GM19099 (cell line): ENCODE results near the gene U2AF2.

Experiments
- POLR2A ChIP-seq: IDR thresholded peaks from 3 replicates; pipeline ENCODE4 v1.6.1; 2011; ENCODE audit warnings: low read depth; ENCODE audit not compliant: insufficient read length; ENCODE audit errors: extremely low read depth

U2AF2 gene

DNA sequence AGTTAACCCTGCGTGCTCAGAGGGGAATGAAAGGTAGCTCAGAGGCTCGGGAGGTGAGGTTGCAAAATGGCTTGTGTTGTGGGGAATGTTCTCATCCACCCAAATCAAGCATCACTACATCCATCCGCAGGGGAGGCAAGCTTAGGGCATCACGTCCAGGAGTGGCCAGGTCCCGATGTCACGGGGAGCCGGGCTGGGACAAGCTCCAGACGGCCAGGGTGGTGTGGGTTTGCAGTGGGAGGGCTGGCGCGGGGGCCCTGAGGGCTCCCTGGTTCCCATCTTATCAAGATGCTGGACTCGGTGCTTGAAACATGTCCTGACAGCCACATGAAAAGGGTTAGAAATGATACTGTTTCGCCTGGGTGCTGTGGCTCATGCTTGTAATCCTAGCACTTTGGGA lies 46.0 kb downstream of the U2AF2 start:
- no peak for TF ChIP-seq POLR2A

DNA sequence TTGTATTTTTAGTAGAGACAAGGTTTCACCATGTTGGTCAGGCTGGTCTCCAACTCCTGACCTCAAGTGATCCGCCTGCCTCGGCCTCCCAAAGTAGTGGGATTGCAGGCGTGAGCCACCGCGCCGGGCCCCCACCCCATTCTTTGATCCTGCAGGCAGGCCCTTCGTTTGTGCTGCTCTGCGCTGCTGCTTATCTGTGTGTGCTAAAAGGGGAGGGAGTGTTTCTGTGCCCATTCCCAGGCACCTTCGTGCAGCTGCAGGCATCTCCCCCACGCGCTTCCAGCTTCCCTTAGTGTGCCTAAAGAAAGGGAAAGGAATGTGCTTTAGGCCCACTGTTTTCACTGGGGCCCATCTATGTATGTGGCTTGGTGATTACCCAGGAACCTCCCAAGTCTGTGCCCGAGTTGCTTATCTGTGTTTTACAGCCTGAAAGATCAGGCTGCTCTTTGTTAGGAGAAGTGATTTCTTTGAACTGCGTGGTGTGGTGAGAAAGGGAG lies 47.3 kb downstream of the U2AF2 start:
- TF ChIP-seq POLR2A = no peak

GRCh38 chr19:55703790-55704215 lies 49.0 kb downstream of the U2AF2 start:
- TF ChIP-seq POLR2A = no peak

- no peak for TF ChIP-seq POLR2A
Measured at GRCh38 chr19:55704494-55705245, 49.8 kb downstream of the U2AF2 start.

DNA sequence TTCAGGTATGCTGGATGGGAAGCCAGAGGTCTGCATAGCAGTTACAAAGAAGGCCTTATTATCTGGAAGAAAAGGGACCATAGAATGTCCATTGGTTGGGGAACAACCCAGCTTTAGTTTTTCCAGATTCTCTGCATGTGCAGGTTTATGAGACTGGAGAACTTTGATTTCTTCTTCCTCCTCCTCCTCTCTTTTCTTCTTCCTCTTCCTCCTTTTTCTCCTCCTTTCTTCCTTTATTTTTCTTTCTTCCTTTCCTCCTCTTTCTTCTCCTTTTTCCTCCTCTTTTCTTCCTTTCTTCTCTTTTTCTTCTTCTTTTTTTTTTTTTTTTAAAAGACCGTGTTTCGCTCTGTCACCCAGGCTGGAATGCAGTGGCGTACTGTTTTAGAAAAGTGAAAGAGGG lies 51.1 kb downstream of the U2AF2 start:
- TF ChIP-seq POLR2A = no peak

DNA sequence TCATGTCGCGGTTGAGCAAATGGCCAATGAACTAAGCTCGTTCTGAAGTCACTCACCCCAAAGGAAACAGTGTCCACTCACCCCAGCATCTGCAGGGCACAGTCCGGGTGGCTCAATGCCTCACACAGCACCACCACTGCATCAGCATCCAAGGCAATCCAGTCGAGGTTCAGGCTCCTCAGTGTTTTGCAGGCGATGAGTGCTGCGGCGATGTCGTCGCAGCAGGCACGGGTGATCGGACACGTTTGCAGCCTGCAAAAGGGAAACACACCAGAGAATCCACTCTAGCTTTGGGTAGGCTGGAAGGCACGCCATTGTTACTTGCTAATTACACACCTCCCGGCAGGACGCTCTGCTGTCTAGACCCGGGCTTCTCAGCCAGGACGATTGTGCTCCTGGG lies 56.9 kb downstream of the U2AF2 start:
- no peak for TF ChIP-seq POLR2A

GRCh38 chr19:55712804-55713631 lies 58.2 kb downstream of the U2AF2 start:
- TF ChIP-seq POLR2A = no peak

- no peak for TF ChIP-seq POLR2A
Measured at GRCh38 chr19:55716531-55716930, 61.7 kb downstream of the U2AF2 start.

DNA sequence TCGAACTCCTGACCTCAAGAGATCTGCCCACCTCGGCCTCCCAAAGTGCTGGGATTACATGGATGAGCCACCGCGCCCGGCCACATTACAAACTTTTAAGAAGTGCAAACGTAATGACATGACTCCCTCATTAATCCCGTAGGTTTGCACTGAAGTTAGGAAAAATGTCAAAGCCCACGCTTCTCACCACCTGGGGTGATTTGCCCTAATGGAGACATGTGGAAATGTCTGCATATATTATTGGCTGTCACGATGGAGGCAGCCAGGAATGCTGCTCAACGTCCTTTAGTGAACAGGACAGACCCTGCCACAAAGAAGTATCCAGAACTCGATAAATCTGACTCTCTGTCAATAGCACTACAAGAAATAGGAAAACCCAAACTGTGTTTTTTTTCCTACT lies 62.4 kb downstream of the U2AF2 start:
- TF ChIP-seq POLR2A = no peak

- no peak for TF ChIP-seq POLR2A
Measured at GRCh38 chr19:55720214-55720746, 65.4 kb downstream of the U2AF2 start.

DNA sequence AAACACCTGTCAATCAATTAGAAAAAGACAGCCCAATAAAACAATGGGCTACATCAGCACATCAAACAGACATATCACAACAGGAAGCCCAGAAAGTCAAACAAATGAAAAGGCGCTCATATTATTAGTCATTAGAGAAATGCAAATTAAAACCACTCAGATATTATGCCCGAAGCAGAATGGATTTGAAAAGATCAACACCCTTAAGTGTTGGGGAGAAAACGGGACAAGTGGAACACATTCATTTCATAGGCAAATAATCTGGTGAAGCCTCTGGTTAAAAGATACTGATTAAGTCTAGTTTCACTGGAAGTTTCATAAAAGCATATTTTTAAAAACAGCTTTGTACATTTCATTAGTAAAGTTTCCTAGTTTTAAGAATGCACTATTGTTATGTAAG lies 66.0 kb downstream of the U2AF2 start:
- TF ChIP-seq POLR2A = no peak

DNA sequence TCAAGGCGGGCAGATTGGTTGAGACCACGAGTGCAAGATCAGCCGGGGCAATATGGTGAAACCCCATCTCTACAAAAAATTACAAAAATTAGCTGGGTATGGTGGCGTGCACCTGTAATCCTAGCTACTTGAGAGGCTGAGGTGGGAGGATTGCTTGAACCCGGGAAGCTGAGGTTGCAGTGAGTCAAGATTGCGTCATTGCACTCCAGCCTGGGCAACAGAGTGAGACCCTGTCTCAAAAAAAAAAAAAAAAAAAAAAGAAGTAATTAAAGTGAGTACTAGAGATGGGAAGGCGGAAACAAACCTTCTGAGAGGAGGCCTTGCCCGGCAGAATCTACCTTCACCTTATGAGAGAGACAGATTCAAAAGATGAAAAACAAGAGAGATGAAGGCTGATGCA lies 68.7 kb downstream of the U2AF2 start:
- no peak for TF ChIP-seq POLR2A
